HG03469 (cell line): ENCODE results near the gene LDB2.

Experiments used
- ATAC-seq: cut with Tn5 transposase; IDR thresholded peaks from one replicate; pipeline ENCODE4 v1.9.1; 2021; ENCODE audit warnings: mild to moderate bottlenecking, moderate library complexity, moderate number of reproducible peaks; ENCODE audit not compliant: unreplicated experiment

LDB2 gene

DNA sequence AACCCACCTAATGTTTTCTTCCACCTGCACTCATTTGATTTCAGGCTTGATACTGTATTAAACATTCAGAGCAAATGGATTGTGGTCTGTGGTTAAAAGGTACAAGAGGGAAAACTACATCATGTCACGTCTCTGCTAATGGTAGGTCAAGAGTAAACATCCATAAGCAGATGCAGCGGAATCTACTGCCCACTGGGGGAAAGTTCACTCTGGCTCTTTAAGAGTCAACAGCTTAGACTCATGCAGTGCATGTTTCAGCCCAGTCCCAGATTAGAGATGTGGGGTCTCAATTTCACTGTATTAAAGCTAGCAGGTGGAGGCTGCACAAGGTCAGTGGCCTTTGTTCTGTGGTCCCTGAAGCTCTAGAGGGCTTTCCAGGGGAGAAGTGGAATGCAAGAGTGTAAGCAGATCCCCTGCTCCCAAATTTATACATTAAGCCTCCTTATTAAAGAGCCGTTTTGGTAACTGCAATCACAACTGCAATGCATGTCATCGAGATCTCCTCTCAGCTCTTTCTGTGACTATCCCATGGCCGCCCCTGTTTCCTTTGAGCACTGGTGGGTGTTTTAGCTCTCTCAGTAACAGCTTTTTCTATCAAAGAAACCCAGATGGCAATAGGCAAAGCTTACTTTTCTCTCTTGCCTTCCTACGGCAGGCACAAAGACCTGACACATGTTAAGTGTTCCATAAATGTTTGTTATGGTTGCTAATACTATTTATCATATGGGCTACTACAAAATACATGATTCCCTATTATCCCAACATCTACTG is 53.4 kb downstream of the LDB2 start:
- ATAC-seq, result no peak

DNA sequence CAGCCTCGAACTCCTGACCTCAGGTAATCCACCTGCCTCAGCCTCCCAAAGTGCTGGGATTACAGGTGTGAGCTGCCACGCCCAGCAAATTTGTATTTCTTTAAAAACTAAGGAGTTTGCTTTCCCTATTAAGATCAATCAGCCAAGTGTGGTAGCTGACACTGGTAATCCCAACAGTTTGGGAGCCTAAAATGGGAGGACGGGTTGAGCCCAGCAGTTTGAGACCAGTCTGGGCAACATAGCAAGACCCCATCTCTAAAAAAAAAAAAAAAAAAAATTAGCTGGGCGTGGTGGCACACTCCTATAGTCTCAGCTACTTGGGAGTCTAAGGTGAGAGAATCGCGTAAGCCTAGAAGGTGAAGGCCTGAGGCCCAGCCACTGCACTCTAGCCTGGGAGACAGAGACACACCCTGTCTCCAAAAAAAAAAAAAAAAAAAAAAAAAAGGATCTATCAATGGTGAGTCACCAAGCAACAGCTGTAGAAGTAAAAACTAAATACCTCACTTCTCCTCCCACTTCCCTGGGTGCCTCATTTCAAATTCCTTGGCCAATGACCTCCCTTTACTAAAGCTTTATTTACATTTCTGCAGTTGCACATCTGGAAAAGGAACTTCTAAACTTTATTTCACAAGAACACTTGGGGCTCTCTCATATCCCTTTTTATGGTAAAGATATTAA is 54.5 kb downstream of the LDB2 start:
- ATAC-seq, result no peak

DNA sequence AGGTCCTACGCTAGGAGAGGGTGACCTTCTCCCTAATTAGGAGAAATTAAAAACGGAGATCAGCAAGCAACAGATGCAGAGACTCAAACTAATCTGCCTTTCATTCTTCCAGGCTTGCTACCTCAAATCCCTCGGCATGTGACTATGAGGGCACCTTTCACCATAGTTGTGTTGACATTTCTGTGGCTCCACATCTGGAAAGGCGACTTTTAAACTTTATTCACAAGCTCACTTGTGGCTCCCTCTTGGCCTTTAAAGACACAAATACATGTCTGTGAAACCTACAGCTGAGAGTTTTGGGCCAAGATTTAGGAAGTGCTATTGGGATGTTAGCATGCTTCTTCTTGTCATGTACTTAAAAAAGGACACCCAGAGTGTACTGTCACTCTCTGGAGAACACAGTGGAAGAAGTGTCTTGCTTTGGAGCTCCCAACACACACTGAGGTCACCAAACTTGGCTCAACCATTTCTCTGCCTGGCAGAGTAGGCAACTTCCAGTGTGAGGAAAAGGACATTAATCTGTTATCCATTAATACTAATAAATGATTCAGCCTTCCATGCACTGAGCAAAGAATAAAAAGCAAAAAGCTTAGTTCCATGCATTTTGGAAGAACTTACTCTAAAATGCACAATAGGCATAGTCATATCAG is 60.1 kb downstream of the LDB2 start:
- ATAC-seq, result no peak

DNA sequence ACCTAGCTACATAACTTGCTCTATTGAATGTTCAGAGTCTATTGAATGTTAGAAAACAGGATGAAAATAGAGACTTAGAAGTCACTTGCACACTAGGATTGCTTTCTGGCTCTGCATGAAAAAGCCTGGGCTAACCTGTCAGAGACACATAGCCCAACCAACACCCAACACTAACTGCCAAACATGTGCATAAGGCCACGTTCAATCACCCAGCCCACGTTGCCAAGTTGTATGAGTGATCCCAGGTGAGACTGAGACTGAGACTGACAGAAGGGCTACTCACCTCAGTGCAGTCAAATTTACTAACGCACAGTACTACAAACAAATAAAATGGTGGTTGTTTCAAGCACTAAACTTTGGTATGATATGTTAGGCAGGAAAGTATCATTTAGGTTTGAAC is 61.0 kb downstream of the LDB2 start:
- no peak for ATAC-seq

DNA sequence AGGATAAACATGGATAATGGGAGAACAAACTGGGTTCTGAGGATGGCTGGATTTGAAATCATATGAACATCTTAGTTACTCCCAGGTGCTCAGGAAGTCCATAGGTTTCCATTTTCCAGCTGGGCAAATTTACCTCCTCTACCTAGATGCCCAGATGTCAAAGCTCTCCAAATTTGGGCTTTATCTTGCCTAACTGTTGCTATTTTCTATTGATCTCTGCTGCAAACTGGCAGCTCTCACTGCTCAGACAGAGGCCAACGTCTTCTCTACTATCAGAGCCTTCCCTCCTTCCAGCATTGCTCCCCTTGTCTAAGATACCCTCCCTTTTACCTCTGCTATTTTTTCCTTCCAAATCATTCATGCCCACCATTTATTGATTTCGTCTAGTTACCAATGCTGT is 62.1 kb downstream of the LDB2 start:
- no peak for ATAC-seq

DNA sequence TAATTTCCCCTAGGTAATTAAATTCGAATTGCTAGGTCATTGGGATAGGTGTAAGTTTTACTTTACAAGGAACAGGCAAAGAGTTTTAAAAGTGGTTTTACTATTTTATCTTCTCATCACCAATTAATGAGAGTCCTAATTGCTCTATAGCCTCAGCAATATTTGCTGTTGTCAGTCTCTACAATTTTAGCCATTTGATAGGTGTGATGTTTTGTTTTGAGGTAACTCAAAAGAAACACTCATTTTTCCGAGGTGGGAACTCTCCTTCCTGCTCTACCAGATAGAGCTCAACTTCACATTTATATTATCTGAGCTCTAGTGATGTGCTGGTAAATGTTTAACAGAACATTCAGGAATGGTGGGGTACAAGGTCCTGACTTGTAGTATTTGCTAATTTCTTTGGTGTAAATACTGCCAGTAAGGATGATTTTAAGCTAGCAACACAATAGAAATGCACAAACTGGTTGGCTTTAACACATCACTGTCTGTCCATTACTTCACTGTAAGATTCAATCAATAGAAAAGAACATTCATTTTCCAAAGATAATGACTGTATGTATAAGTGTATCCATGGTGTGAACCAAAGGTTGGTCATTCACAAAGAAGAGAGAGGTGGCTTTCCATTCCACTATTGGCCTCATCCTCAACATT is 62.7 kb downstream of the LDB2 start:
- ATAC-seq, result no peak

DNA sequence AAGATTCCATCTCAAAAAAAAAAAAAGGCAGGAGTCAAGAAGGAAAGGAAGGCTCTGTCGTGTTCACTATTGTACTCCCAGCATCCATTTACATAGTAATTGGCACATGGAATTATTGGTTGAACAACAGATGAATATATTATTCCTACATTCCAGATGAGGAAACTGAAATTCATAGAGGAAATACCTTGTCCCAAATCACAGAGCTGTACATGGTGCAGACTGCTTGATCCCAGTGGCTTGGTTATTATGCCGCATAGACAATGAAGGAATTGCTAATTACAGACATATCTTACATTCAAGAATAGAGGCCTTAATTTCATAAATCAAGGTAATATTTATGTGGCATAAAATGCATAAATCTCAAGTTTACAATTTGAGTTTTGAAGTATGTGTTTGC is 63.6 kb downstream of the LDB2 start:
- ATAC-seq, result no peak

DNA sequence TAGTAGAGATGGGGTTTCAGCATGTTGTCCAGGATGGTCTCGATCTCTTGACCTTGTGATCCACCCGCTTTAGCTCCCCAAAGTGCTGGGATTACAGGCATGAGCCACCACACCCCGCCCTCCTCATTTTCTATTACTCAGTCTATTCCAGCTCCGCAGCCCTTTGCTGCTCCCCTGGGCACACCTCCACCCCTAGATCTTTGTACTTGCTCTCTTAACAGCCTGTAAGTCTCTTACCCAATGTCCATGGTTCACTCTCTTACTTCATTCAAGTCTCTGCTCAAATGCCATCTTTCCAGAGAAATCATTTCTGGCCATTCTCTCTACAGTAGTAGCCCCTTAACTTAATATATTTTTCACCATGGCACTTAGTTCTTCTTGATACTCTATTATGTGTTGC is 64.7 kb downstream of the LDB2 start:
- ATAC-seq, result no peak

DNA sequence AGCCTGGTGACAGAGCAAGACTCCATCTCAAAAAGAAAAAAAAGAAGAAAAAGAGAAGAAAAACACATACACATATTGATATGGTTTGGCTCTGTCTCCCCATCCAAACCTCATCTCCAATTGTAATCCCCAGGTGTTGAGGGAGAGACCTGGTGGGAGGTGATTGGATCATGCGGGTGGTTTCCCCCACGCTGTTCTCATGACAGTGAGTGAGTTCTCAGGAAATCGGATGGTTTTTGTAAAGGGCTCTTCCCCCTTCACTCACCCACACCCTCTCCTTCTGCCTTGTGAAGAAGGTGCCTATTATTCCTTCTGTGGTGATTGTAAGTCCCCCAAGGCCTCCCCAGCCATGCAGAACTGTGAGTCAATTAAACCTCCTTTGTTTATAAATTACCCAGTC is 68.4 kb downstream of the LDB2 start:
- ATAC-seq, result no peak

DNA sequence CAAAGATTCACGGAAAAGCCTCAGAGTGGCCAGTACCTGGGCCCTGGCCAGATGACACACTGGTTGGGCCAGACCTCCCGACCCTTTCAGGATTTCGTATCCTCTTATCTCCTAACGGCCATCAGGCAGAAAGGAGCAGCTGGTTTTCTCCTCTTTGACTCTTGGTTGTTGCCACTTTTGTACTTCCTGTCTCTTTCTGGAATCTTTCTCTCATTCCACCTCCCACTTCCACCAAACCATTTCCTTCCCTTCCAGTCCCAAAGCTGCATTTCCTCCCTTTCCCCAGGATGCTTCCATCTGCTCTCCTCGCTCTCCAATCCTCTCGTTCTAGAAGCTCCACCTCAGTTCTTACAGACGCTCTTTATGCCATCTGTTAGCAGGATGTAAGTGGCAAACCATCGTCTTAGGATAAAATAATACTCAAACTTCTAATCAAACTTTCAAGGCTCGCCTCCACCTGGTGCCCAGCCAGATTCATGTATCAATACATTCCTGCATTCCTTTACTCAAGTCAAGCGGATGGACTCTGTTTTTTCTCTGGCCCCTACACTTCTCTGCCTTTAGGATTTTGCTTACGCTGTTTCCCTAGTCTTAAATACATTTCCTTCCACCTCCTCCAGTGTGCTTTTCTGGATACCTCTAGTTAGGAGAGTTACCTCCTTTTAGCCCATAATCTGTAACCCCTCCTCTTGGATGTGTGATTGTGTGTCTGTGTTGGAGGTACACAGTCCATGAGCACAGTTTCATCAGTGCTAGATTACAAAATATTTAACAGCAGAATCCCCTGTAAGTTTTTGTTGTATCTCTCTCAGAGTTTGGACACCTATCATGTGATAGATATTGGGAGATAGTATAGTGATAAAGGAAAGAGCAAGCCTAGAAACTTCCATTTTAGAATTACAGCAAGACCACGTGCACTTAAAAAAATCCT is 70.4 kb downstream of the LDB2 start:
- ATAC-seq, result no peak

DNA sequence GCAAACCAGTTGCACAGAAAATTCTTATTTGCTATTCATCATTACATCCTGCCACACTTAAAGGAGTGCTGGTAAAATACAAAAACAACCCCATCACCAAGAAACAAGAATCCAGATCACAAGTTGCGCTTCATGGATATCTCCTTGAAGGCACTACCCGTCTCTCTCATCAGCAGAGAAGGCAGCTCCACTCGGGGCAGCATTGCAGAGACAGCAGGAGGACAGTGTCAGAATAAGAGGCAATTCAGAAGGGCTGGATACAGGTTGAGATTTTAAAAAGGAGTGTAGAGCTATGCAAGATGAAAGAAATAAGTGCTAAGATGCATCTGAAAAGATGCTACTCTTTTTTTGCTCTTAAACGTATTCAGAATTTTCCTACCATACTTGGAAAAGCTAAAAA is 71.4 kb downstream of the LDB2 start:
- ATAC-seq, result no peak

DNA sequence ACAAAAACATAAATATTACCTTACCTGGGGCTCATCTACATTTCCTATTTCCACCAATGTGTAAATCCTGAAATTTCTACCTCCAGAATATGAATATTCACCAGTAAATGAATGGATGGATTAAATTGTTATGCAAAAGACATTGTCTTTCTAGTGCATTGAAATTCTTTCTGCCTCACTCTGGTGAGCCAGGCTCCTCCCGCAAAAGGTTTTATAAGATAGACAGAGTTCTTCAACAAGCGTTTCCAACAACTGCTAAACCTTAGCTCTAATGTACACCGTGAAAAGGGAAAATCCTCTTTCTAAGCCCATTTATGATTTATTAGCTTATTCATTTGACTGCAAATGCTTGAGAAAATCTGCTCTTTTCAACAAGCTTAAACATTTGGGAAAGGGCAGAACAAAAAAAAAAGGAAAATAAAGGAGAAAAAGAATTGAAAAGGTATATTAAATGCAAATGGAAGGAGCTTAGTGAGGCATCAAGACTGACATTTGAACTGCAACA is 72.0 kb downstream of the LDB2 start:
- ATAC-seq, result no peak

DNA sequence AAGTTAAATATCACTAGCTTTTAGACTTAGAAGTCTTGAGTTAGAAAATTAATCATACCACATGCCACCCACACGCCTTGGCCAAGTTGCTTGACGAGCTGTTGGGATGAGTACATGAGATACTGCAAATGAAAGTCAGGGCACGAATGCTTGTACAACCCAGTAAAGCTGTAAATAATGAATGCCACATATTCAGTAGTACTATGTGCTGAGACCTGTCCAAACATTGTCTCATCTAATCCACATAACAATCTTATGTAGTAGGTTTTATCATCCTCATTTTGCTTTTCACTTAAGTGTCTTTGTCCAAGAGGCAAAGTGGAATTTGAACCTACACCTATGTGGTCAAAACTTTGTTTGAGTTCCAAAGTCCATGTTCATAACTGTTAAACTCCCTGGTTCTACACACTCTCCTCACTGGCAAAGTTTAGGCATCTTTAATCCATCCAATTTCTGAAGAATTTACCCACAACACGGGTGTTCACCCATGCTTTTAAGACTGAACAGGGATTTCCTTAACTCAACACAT is 74.1 kb downstream of the LDB2 start:
- ATAC-seq, result no peak

DNA sequence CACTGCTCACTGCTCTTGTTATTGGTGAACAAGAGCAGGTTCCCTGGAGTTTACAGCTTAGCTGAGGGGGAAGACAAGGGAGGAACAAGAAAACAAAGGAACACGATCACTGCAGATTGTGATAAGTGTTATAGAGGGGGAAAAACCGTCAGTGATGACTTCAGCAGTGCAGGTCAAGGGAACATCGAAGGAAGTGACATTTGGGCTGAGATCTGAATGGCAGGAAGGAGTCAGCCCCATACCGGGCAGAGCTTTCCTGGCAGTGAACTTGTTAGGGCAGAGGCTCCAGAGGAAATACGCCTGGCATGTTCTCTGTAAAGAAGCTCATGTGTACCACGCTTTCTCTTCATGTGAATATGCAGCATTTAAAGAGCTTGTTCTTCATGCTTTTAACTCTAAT is 78.1 kb downstream of the LDB2 start:
- no peak for ATAC-seq

DNA sequence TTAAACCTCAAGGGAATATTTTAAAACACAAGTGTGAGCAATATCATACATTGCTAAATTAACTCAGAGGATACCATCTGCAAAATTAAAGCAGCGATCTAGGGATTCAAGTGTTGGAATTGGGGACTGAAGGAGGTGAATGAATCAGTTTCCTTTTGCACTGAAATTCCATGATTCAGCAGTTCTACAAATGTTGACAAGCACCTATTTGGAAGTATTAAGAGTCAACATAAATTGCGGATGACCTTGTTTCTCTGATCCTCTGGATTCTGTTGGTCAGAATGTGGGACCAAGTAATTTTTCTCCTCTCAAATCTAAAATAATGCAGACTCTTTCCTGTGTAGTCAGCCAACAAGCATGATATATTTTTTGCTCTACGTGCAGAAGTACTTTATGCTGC is 78.8 kb downstream of the LDB2 start:
- no peak for ATAC-seq

DNA sequence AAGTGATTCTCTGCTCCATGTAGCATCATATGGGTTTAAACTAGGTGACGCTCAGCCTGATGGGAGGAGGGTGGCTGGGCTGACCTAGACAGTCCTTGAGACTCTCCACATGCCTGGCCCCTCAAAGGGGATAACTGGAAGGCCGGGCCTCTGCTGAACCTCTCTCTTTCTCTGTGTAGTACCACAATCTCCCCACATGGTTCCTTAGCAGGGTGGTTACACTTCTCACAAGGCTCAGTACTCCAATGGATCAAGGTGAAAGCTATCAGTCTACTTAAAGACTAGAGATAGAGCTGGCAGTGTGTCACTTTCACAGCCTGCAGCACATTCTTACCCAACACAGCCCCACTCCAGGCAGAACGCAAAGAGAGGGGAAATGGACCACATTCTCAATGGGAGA is 80.4 kb downstream of the LDB2 start:
- ATAC-seq, result no peak

DNA sequence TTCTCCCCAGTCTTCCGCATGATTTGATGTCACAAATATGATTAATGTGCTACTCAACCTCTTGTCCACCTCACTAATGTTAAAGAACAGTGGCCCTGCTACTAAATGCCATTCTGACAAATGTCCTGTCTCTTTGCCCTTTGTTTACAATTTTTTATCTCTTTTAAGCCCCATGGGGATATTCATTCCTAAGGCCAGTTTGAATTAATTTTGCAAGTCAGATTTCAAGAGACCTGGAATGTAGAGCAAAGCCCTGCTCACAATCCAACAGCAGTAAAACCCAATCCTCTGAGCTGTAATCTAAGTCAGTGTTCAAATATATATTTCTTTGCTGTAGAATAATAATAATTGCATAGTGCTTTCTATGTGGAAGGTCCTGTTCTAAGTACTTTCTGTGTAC is 81.2 kb downstream of the LDB2 start:
- no peak for ATAC-seq

DNA sequence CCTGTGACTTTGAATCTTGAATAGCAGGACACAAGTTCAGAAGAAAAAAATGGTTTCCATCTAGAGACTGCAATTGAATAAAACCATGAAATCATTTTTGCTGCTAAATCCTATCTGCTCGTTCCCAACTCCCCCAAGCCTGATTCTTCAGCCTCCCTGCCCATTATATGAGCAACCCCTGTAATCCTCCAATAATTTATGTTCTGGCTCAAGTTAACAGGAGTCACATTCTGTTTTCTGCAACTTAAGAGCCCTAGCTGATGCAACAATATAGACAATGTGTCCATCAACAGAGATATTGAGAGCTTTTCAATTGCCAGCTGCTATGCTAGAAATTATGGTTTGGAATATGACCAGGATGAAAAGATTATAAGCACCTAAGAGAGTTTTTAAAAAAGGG is 84.1 kb downstream of the LDB2 start:
- no peak for ATAC-seq

DNA sequence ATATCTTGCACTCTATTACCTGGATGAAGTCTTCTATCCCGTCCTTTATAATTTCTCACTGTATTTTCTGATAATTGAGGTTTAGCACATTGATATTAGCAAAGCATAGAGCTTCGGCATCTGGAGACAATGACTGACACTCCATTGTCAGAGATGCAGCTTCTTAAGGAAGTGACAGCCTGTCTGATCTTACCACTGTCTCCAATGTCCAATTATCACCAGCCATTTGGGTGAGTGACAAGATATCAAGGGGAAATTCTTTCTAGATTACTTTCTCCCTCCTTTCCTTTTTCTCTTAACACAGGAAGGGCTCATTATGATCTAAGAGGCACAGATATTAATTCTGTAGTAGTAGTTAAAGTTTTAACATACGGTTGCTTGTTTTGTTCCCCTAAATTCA is 86.4 kb downstream of the LDB2 start:
- ATAC-seq, result no peak

DNA sequence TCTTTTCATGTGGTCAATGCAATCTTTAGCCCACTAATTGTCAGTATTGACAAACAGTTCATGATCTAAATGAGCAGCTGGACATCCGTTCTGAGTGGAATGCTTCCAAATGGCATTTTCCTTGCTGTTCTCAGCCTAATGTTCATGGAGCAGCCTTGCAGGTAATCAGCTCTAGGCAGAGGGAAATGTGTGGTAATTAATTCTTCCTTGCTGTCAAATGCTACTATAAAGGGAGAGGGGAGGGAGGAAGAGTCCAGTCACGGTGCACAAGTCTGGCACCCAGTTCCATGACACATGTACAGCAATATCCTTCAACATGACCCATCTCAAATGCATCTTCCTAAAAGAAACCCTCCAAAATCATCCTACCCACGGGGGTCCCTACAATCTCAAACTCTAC is 88.5 kb downstream of the LDB2 start:
- no peak for ATAC-seq
